Heart left ventricle (tissue), 16 donors: ENCODE results near the gene KLRC4. TPM values are rescaled to one million over a fixed set of nuclear protein-coding genes. Genes with fewer than 3 reads are reported as not detected.
"Not testable (repeated sequence)": the region's sequence is repeated elsewhere in the genome, so short reads cannot be mapped to it uniquely, and the experiment has no call there.

Experiments used
- ATAC-seq, 4 donors: fragments of 200-7000 bp; cut with Tn5 transposase; one replicate each; pipeline ENCODE4 v1.9.1; 2020 to 2022; ENCODE audit warnings: moderate library complexity in 4 of 4, mild to moderate bottlenecking in 3 of 4, moderate number of reproducible peaks in 1 of 4
- DNase-seq, 5 donors: peaks; one replicate each; pipeline ENCODE4 v3.0.0-alpha.2; 2020
- H3K27ac ChIP-seq, 12 donors: fragments of 200-600 bp; sonication (generic) in 4 of 12; one replicate each; pipeline versions ENCODE4 v1.5.0 to v1.8.0; 2016 to 2022; ENCODE audit warnings: mild to moderate bottlenecking in 2 of 12
- H3K27me3 ChIP-seq, 9 donors: fragments of 200-600 bp; sonication (generic) in 2 of 9; one replicate each; pipeline versions ENCODE4 v1.5.1 to v1.8.0; 2016 to 2022; ENCODE audit warnings: mild to moderate bottlenecking in 3 of 9
- H3K36me3 ChIP-seq, 9 donors: fragments of 200-600 bp; sonication (generic) in 2 of 9; one replicate each; pipeline versions ENCODE4 v1.5.0 to v1.8.0; 2018 to 2022; ENCODE audit warnings: mild to moderate bottlenecking in 2 of 9
- H3K4me1 ChIP-seq, 12 donors: fragments of 200-600 bp; sonication (generic) in 4 of 12; one replicate each; pipeline versions ENCODE4 v1.5.0 to v1.8.0; 2016 to 2022; ENCODE audit warnings: mild to moderate bottlenecking in 3 of 12
- H3K4me3 ChIP-seq, 12 donors: fragments of 200-600 bp; sonication (generic) in 4 of 12; one replicate each; pipeline versions ENCODE4 v1.5.0 to v1.8.0; 2017 to 2022; ENCODE audit warnings: mild to moderate bottlenecking in 9 of 12, moderate library complexity in 4 of 12
- H3K9me3 ChIP-seq, 12 donors: fragments of 200-600 bp; sonication (generic) in 4 of 12; one replicate each; pipeline versions ENCODE4 v1.5.0 to v1.8.0; 2016 to 2022; ENCODE audit warnings: mild to moderate bottlenecking in 1 of 12
- POLR2A ChIP-seq, 2 donors: fragments of 450-650 bp; IDR thresholded peaks; one replicate each; pipeline ENCODE4 v1.6.1; 2017; ENCODE audit warnings: antibody characterized with exemption in 2 of 2, mild to moderate bottlenecking in 2 of 2, moderate library complexity in 2 of 2
- whole genome bisulfite sequencing, 4 donors: extraction: QIAGEN DNeasy Blood & Tissue Kit in 2 of 4; methylation state at CpG; one replicate each; pipeline versions ENCODE4 v1.1.5 to v1.1.7; 2013 to 2018; 5-methylcytosine and 5-hydroxymethylcytosine counted together
- intact Hi-C, 10 donors: fragments of 100-400 bp; cut with DNase I; formaldehyde crosslinking; loops; one replicate each; pipeline versions ENCODE4 v1.11.1 to v1.14.2; 2022
- polyA plus RNA-seq, 2 donors: library from polyadenylated mRNA; stranded (reverse); fragments of 200-250 nt; gene quantifications; one replicate each; pipeline ENCODE4 v1.2.3, GENCODE V29; 2013
- total RNA-seq, 9 donors: library from RNA; depleted of rRNA in 2 of 9; stranded (reverse); fragments of >200 nt in 2 of 9; fragmentation: NEBNext Ultra II Directional in 3 of 9; extraction: Animal tissue kit (Norgen Biotek cat#: 25700) in 3 of 9; gene quantifications; one replicate each; pipeline versions ENCODE4 v1.1.0 to v1.2.4, GENCODE V29; 2016 to 2023
- TF ChIP-seq, protein P1 (sequence below), 12 donors: fragments of 200-600 bp; sonication (generic) in 4 of 12; IDR thresholded peaks; one replicate each; pipeline versions ENCODE4 v1.5.0 to v1.8.0; 2018 to 2022; ENCODE audit warnings: antibody characterized with exemption in 12 of 12, mild to moderate bottlenecking in 5 of 12
- donor health status: ischemic (EF 13 %, LVEDD 7.1; RV severe dilation, severe dysfunction).
- donor health status: healthy with polysubstance abuse.
- donor health status: DM: no; HTN: yes; CAD: no.
- donor health status: DM: no; HTN: no; CAD: no.
- donor health status: ischemic (EF 25% LVEDD 6.9; RV normal size, moderate dysfunction).
- donor health status: ischemic (EF 25% LVEDD 5.7; RV mildly dilated, moderate dysfunction).
- donor health status: healthy.
- donor health status: DM: yes; HTN: yes; CAD: no.
- donor health status: ischemic (EF 35%, LVEDD 5.7; RV mildly dilated, moderate dysfunction).
- donor health status: nonischemic (EF 11% LVEDD 7.7; RV severe dilation, severe dysfunction).
- donor health status: DM: yes; HTN: yes; CAD: no.
- donor health status: PGD.
- donor health status: ischemic (EF 29% LVEDD 5.4; RV normal size, mild dysfunction).
- donor health status: nonischemic (EF 23%, LVEDD 6.1; RV moderate dilation, normal function).

The KLRC4 gene
- total and polyA plus RNA-seq, 11 donors, result 1.1 TPM; not detected in 10

- WGBS, 4 donors, result 67 to 80% (median 70%) methylated on average over 1 of the region's 1 CpG
These were observed 45.0 kb upstream of the KLRC4 start for GRCh38 chr12:10454531-10454930.

DNA sequence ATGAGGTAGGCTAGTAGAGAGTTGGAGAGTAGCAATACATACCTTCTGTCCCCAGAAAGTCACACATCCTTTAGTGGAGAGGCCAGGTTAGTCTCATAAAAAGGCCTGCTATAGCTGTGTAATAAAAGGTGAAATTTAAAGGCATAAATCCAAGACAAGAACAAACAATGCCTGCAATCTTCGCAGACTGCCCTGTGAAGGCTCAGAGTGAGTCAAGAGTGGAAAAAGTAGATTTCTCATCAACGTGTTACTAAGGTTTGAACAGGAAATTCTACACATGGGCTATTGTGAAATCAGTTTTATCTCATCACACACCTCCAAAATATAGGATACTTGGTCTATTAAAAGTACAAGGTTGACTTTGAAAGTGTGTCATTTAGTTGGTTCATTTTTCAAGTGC lies 43.6 kb upstream of the KLRC4 start, which contains the start of gene KLRC1:
Gene KLRC1, minus strand, starts transcription at position 222 of the 400 bp plus-strand sequence. CDS start 2,221 bp downstream, outside the sequence.
- Histone ChIP-seq H3K4me3 (no peak within 1 kb of the TSS), H3K27me3 (no peaks in the 10 kb centered on the region), H3K9me3 (peaks cover 0 to 31% (median 23%) of the 10 kb centered on the region in 12 donors), H3K4me1 (no peaks in the 10 kb centered on the region), H3K27ac (no peak within 1 kb of the TSS), H3K36me3 (no peaks in the 10 kb centered on the region)
- DNase-seq (no peak), ATAC-seq (no peak)
- TF ChIP-seq, protein P1, sequence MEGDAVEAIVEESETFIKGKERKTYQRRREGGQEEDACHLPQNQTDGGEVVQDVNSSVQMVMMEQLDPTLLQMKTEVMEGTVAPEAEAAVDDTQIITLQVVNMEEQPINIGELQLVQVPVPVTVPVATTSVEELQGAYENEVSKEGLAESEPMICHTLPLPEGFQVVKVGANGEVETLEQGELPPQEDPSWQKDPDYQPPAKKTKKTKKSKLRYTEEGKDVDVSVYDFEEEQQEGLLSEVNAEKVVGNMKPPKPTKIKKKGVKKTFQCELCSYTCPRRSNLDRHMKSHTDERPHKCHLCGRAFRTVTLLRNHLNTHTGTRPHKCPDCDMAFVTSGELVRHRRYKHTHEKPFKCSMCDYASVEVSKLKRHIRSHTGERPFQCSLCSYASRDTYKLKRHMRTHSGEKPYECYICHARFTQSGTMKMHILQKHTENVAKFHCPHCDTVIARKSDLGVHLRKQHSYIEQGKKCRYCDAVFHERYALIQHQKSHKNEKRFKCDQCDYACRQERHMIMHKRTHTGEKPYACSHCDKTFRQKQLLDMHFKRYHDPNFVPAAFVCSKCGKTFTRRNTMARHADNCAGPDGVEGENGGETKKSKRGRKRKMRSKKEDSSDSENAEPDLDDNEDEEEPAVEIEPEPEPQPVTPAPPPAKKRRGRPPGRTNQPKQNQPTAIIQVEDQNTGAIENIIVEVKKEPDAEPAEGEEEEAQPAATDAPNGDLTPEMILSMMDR (IDR thresholded peaks at IDR 0.05), result no peak
- TF ChIP-seq POLR2A (IDR thresholded peaks at IDR 0.05), result no peak
- 50 to 66% (median 62%) methylated on average over 2 of the region's 2 CpGs for WGBS, 4 donors
- intact Hi-C loops, result no loop called here

More at GRCh38 chr12:10454531-10454930, 45.0 kb upstream of the KLRC4 start:
- H3K4me1 ChIP-seq, result no peaks in the 10 kb centered on the region
- H3K36me3 ChIP-seq, result no peaks in the 10 kb centered on the region
- no peak for DNase-seq
- no peaks in the 10 kb centered on the region for H3K27me3 ChIP-seq
- peaks cover 0 to 33% (median 23%) of the 10 kb centered on the region in 12 donors for H3K9me3 ChIP-seq
- ATAC-seq, result no peak
- H3K27ac ChIP-seq, result no peak overlapping the region
- intact Hi-C loops, result no loop called here
- H3K4me3 ChIP-seq, result no peak overlapping the region
- TF ChIP-seq, protein P1 (IDR thresholded peaks at IDR 0.05), result no peak
- TF ChIP-seq POLR2A (IDR thresholded peaks at IDR 0.05), result no peak

GRCh38 chr12:10448236-10448635 lies 38.7 kb upstream of the KLRC4 start:
- ATAC-seq (no peak), DNase-seq (no peak)
- 88 to 91% (median 90%) methylated on average over 4 of the region's 4 CpGs for WGBS, 4 donors
- TF ChIP-seq, protein P1 (IDR thresholded peaks at IDR 0.05), result no peak
- TF ChIP-seq POLR2A (IDR thresholded peaks at IDR 0.05), result no peak
- Histone ChIP-seq H3K4me3 (no peak overlapping the region), H3K9me3 (no peaks in the 10 kb centered on the region), H3K27ac (no peak overlapping the region), H3K4me1 (no peaks in the 10 kb centered on the region), H3K36me3 (no peaks in the 10 kb centered on the region), H3K27me3 (no peaks in the 10 kb centered on the region)
- intact Hi-C loops, result no loop called here

DNA sequence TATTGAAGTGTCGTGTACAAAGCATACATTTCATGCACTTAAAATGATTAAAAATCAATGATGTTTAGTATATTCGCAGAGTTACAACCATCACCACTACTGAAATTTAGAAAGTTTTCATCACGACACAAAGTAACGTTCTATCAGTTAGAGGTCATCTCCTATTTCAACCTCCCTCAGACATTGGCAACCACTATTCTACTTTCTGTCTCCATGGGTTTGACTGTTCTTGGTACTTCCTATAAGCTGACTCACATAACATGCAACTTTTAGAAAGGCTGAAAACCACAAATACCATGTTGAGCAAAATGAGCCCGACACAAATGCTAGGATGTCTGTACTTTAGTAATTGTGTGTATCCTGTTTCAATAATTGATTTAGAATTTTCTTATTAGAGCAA lies 36.5 kb upstream of the KLRC4 start:
- intact Hi-C loops, H3K27ac ChIP-seq, DNase-seq: not testable (repeated sequence)

DNA sequence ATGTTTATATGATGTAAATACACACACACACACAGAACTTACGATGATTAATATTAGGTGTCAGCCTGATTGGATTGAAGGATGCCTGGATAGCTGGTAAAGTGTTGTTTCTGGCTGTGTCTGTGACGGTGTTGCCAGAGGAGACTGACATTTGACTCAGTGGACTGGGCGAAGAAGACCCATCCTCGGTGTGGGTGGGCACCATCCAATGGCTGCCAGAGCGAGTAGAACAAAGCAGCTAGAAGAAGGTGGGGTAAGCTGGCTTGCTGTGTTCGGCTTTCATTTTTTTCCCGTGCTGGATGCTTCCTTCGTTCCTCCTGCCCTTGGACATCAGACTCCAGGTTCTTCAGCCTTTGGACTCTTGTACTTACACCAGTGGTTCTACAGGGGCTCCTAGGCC lies 31.6 kb upstream of the KLRC4 start:
- H3K27ac ChIP-seq, ATAC-seq, H3K4me3 ChIP-seq, H3K36me3 ChIP-seq, H3K27me3 ChIP-seq, DNase-seq, intact Hi-C loops, H3K9me3 ChIP-seq, H3K4me1 ChIP-seq: not testable (repeated sequence)
- WGBS, 4 donors, result 81 to 91% (median 89%) methylated on average over 8 of the region's 8 CpGs

More for the DNA sequence above, 36.5 kb upstream of the KLRC4 start:
- H3K4me3 ChIP-seq, H3K36me3 ChIP-seq, H3K27me3 ChIP-seq, H3K4me1 ChIP-seq, ATAC-seq, H3K9me3 ChIP-seq: not testable (repeated sequence)
- WGBS, 4 donors, result 81 to 87% (median 81%) methylated on average over 5 of the region's 5 CpGs

DNA sequence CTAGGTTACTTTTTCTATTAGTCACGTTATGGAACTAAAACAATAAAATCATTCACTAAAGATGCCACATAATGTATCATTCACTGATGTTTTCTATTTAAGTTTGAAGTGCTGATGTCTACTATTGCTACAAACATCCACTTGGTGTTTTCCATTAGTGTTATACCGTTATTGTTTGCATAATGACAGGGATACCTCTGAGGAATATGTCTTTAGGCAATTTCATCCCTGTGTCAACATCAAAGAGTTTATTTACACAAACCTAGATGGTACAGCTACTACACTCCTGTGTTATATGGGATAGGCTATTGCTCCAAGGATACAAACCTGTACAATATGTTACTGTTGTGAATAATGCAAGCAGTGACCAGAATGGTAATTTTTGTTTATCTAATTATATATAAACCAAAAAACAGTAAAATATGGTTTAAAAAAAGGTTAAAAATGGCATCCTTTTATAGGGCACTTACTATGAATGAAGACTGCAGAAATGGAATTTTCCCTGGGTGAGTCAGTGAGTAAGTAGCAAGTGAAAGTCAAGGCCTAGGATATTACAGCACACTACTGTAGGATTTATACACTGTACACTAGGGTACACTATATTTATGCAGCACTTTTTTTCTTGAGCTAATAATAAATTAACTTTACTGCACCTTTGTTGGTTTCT lies 30.2 kb upstream of the KLRC4 start:
- H3K4me3 ChIP-seq, intact Hi-C loops, DNase-seq, H3K4me1 ChIP-seq, H3K36me3 ChIP-seq, H3K9me3 ChIP-seq, H3K27ac ChIP-seq, H3K27me3 ChIP-seq, ATAC-seq: not testable (repeated sequence)
- WGBS, 4 donors, result 73 to 78% (median 74%) methylated on average over 2 of the region's 2 CpGs

DNA sequence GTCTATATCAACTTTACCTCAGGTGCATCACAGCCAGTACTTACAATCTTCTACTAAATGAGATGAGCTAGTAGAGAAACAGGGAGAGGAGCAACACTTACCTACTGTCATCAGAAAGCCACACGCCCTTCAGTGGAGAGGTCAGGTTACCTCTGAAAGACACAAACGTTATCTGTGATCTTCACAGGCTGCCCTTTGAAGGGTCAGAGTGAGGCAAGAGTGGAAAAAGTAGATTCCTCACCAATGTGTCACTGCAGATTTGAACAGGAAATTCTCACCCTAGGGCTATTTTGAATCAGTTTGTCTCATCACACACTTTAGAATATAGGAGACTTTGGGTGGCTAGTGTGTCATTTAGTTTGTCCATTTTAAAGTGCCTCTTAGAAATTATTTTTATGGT lies 28.0 kb upstream of the KLRC4 start:
- H3K36me3 ChIP-seq, H3K4me3 ChIP-seq, H3K27me3 ChIP-seq, DNase-seq, ATAC-seq, intact Hi-C loops, H3K4me1 ChIP-seq, H3K27ac ChIP-seq, H3K9me3 ChIP-seq: not testable (repeated sequence)
- WGBS, 4 donors, result 14 to 17% methylated on average over 2 of the region's 2 CpGs; no CpG with 5 or more reads in 2 of the 4 donors

GRCh38 chr12:10435816-10436215 lies 26.3 kb upstream of the KLRC4 start, which contains the start of gene KLRC2:
TSS of gene KLRC2 (minus strand) at chr12:10436010. CDS start at chr12:10435986, 24 bp downstream.
- H3K4me3 ChIP-seq, H3K36me3 ChIP-seq, H3K27me3 ChIP-seq, ATAC-seq, H3K9me3 ChIP-seq, H3K4me1 ChIP-seq, intact Hi-C loops, DNase-seq, H3K27ac ChIP-seq: not testable (repeated sequence)
- WGBS, 4 donors, result 53 to 67% (median 62%) methylated on average over 3 of the region's 3 CpGs
